Activated CD4-positive, alpha-beta memory T cell treated with anti-CD3 and anti-CD28 coated beads, Interleukin-2, amount 10 ng/mL, durations not matched to agents 7 days and 5 days (primary cell): ENCODE results near the gene CRPPA. TPM values are rescaled to one million over a fixed set of nuclear protein-coding genes. Genes with fewer than 3 reads are reported as not detected.

Experiments used
- total RNA-seq, 2 experiments: library from RNA; stranded (reverse); gene quantifications; one replicate each; pipeline ENCODE4 v1.2.3, GENCODE V29; 2021

The CRPPA gene
- total RNA-seq, 2 experiments from 2014 or later = 0.30 to 0.68 TPM

Other genes with a start within 250 kb of the CRPPA start
- not detected for gene SOSTDC1, start 44.2 kb upstream of the CRPPA start, total RNA-seq
- gene LRRC72, start 105.3 kb upstream of the CRPPA start, total RNA-seq = not detected
- gene ANKMY2, start 224.2 kb upstream of the CRPPA start, total RNA-seq = 10 to 100 TPM; 11.7 to 12.3 TPM
- gene BZW2, start 224.6 kb upstream of the CRPPA start, total RNA-seq = 10 to 100 TPM; 33.4 to 33.6 TPM